ENCODE measurements around the gene ATF4.

ATF4 gene

DNA sequence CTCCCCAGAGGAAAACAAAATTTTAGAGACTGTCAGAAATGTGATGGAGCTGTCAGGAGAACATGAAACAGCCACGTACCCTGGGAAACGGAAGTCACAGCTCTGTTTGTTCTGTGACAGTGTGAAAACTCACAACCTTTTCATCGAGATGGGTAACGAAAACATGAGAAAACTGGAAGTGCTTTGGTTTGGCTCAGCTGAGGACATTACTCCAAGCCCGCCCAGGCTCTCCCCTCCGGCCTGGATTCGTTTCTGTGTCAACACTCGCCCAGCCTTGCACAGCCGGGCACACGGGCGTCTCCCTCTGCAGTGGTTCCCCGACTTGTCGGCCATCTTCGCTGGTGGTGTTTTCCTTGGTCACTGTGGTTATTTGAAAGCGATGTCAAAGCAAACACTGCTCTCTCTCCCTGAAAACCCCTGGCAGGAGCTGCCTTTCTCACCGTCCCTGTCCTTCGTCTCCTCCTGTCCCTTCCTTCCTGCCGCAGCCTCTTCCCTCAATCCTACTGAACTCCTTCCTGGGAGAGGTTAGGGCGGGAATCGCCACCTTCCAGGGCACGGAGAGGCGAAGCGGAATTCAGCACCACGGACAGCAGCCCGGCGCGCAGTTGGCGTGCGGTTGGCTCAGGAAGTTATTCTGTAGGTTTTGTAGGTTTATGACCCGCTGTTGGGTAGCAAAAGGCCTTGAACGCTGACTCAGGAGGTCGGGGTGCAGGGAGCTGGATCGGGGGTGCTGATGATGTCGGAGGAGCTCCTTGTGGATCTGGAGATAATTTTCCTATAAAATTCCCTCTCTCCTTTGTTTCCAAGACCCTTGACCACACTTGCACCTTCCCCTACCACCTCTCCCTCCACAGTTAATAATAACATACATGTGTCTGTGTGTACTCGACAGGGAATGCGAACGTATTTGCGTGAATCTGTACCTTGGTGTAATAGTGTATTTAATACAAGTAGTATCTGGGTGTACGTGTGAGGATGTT is 25.3 kb downstream of the ATF4 start:
- H3K4me3 ChIP-seq (replicated peaks; ENCODE audit: low read depth, low read length): no peak overlapping the region
- TF ChIP-seq, protein P1, sequence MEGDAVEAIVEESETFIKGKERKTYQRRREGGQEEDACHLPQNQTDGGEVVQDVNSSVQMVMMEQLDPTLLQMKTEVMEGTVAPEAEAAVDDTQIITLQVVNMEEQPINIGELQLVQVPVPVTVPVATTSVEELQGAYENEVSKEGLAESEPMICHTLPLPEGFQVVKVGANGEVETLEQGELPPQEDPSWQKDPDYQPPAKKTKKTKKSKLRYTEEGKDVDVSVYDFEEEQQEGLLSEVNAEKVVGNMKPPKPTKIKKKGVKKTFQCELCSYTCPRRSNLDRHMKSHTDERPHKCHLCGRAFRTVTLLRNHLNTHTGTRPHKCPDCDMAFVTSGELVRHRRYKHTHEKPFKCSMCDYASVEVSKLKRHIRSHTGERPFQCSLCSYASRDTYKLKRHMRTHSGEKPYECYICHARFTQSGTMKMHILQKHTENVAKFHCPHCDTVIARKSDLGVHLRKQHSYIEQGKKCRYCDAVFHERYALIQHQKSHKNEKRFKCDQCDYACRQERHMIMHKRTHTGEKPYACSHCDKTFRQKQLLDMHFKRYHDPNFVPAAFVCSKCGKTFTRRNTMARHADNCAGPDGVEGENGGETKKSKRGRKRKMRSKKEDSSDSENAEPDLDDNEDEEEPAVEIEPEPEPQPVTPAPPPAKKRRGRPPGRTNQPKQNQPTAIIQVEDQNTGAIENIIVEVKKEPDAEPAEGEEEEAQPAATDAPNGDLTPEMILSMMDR (IDR thresholded peaks at IDR 0.05; ENCODE audit: low read depth, low read length, missing control alignments): no peak
- DNase-seq (ENCODE audit: extremely low read depth, low read depth): no peak

DNA sequence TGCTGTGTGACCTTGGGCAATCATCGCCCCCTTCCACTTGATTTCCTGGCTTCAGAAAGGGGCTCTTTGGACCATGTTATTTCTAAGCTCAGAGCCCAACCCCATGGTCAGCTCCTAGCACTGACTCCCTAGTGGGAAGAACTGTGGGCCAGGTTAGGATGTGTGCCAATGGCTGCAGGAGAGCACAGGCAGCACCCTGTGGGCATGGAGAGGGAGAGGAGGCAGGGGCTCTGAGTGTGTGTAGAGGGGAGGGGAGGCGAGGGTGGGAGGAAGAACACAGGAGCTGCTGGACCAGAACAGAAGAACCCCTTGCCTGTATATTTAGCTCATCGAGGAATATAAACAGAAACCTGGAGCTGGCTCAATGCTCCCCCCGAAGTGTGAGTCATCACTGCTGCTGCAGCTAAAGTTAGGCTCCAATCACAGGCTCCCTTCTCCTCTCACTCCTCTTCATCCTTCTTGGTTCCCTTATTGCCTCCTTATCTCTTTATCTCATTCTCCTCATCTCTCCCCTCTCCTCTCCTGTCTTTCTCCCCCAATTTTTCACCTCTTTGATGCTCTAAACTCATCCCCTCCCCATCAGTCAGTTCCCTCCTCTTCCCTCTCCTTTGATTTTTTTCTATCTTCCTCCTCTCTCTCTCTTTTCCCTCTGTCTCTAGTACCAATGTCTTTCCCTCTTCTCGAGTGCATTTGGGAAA is 26.7 kb downstream of the ATF4 start:
- no peak for DNase-seq (ENCODE audit: extremely low read depth, low read depth)
- TF ChIP-seq, protein P1 (IDR thresholded peaks at IDR 0.05; ENCODE audit: low read depth, low read length, missing control alignments): no peak
- no peak overlapping the region for H3K4me3 ChIP-seq (replicated peaks; ENCODE audit: low read depth, low read length)

DNA sequence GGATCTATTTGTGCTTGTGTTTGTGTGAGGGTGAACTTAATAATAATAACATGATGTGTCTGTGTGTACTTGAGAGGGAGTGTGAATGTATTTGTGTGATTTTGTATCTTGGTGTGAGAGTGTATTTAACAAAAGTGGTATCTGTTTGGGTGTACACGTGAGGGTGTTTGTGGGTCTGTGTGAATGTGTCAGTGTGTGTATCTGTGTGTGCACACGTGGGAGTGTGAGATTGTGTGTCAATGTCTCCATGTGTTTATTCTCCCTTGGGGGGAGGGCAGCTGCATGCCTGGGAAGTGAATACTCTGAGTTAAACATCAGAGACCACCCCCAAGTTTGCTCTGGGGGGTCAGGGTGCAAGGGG is 27.2 kb downstream of the ATF4 start:
- TF ChIP-seq, protein P1 (IDR thresholded peaks at IDR 0.05; ENCODE audit: low read depth, low read length, missing control alignments): no peak
- no peak overlapping the region for H3K4me3 ChIP-seq (replicated peaks; ENCODE audit: low read depth, low read length)
- no peak for DNase-seq (ENCODE audit: extremely low read depth, low read depth)

DNA sequence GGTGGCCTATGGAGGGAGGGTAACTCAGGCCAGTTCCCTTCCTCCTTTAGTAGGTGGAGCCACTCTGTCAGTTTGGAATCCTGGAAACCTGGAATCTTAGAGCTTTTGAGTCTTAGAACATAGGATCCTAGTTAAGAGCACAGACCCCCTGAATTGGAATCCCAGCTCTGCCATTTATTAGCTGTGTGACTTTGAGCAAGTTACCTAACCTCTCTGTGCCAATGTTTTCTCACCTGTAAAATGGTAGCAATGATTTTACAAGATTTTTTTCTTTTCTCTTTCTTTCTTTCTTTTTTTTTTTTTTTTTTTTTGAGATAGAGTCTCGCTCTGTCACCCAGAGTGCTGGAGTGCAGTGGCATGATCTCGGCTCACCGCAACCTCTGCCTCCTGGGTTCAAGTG is 33.1 kb downstream of the ATF4 start:
- no peak overlapping the region for H3K4me3 ChIP-seq (replicated peaks; ENCODE audit: low read depth, low read length)
- TF ChIP-seq, protein P1 (IDR thresholded peaks at IDR 0.05; ENCODE audit: low read depth, low read length, missing control alignments): no peak
- no peak for DNase-seq (ENCODE audit: extremely low read depth, low read depth)

DNA sequence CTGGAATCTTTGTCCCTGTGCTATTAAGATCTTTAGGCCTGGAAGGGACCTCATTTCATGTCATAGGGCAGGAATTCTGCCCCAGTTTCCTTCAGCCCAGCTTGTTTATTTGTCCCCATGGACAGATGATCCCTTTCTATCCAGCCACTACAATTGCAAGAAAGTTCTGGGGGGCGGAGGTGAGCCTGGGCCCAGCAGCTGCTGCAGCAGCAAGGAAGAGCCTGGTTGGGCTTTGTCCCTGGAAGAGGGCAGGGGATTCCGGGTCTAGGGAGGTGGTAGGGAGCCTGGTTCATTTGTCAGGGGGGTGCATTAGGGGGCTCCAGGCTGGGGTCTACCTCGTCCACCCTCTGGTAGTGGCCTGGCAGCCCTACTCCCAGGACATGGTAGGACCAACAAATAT is 33.8 kb downstream of the ATF4 start:
- H3K4me3 ChIP-seq (replicated peaks; ENCODE audit: low read depth, low read length): no peak overlapping the region
- TF ChIP-seq, protein P1 (IDR thresholded peaks at IDR 0.05; ENCODE audit: low read depth, low read length, missing control alignments): no peak
- DNase-seq (ENCODE audit: extremely low read depth, low read depth): no peak

DNA sequence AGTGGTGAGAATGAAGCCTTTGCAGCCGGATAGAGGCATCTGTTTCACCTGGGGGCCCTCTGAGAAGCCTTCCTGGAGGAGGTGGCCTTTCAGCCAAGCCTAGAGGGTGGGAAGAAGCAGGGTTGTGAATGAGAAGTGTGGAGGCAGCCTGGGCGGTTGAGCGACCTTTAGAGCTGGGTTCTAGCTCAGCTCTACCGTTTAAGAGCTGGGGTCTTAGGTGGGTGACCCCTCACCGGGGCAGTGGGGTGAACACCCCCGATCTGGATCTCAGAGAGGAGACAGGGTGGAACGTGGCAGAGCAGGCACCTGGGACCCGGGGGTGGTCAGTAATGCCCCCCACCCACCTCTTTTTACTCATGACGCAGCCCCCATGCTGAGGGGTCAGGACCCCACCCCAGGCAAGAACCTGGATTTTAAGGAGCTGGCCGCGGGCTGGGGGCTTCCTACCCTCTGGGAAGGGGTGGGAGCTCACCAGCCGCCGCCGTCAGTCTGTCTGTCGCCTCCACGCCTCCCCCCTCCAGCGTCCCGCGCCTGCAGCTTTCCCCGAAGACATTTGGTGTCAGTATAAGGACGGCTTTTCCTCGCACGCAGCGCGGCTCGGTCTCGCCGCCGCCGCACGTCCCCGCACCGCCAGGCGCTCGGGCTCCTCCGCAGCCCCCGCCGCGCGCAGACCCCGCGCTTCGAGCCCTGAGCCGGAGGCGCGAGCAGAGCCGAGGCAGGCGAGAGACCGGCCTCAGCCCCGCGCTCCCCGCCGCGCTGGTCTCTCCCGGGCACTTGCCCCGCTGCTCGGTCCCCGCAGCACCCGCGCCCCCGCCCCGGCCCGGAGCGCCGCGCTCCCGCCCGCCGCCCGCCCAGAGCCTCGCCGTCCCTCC is 36.8 kb downstream of the ATF4 start:
- DNase-seq (ENCODE audit: extremely low read depth, low read depth): no peak
- H3K4me3 ChIP-seq (replicated peaks; ENCODE audit: low read depth, low read length): no peak overlapping the region
- TF ChIP-seq, protein P1 (IDR thresholded peaks at IDR 0.05; ENCODE audit: low read depth, low read length, missing control alignments): no peak

Data from HFF-Myc (cell line).